Memory B cell (primary cell): Measurements from ENCODE around the gene MRPL4.
"Not testable (repeated sequence)": the region's sequence is repeated elsewhere in the genome, so short reads cannot be mapped to it uniquely, and the experiment has no call there.

Source experiments
- ATAC-seq: fragments of 150-1000 bp; cut with Tn5 transposase; 2 replicates; pipeline ENCODE4 v1.10.0; 2021; ENCODE audit warnings: low read depth, mild to moderate bottlenecking, moderate library complexity
- DNase-seq, 2 donors: peaks; one replicate each; pipeline ENCODE4 v3.0.0; 2022; ENCODE audit warnings: low spot score in 2 of 2
- H3K27ac Mint-ChIP-seq: one replicate; pipeline ENCODE4 v1.8.0; 2022; ENCODE audit warnings: mild to moderate bottlenecking, moderate library complexity, mixed read lengths
- H3K27me3 Mint-ChIP-seq: one replicate; pipeline ENCODE4 v1.8.0; 2022; ENCODE audit warnings: mixed read lengths
- H3K36me3 Mint-ChIP-seq: one replicate; pipeline ENCODE4 v1.8.0; 2022; ENCODE audit warnings: mild to moderate bottlenecking, mixed read lengths
- H3K4me1 Mint-ChIP-seq: one replicate; pipeline ENCODE4 v1.8.0; 2022; ENCODE audit warnings: mixed read lengths
- H3K4me3 Mint-ChIP-seq: one replicate; pipeline ENCODE4 v1.8.0; 2022; ENCODE audit warnings: mild to moderate bottlenecking, moderate library complexity, mixed read lengths
- H3K9me3 Mint-ChIP-seq: one replicate; pipeline ENCODE4 v1.8.0; 2022; ENCODE audit warnings: mixed read lengths

MRPL4 gene

GRCh38 chr19:10238172-10238783 lies 13.7 kb upstream of the MRPL4 start:
- no peak for ATAC-seq
- peaks cover 17% of the 10 kb centered on the region for H3K4me1 Mint-ChIP-seq
- DNase-seq: no peak
- no peaks in the 10 kb centered on the region for H3K36me3 Mint-ChIP-seq
- peak overlapping the region; percentile 38 for H3K27ac Mint-ChIP-seq
- no peaks in the 10 kb centered on the region for H3K27me3 Mint-ChIP-seq
- no peaks in the 10 kb centered on the region for H3K9me3 Mint-ChIP-seq
- H3K4me3 Mint-ChIP-seq: no peak overlapping the region

- H3K4me1 Mint-ChIP-seq: peaks cover 18% of the 10 kb centered on the region
- not testable (repeated sequence) for ATAC-seq, DNase-seq, H3K9me3 Mint-ChIP-seq, H3K27ac Mint-ChIP-seq, H3K36me3 Mint-ChIP-seq, H3K4me3 Mint-ChIP-seq, H3K27me3 Mint-ChIP-seq
Observed at GRCh38 chr19:10241826-10242449, 10.1 kb upstream of the MRPL4 start.

GRCh38 chr19:10243606-10244005 lies 8.4 kb upstream of the MRPL4 start:
- DNase-seq (no peak), ATAC-seq (no peak)
- no peaks in the 10 kb centered on the region for H3K27me3 Mint-ChIP-seq
- H3K36me3 Mint-ChIP-seq: no peaks in the 10 kb centered on the region
- H3K4me1 Mint-ChIP-seq: peaks cover 21% of the 10 kb centered on the region
- no peaks in the 10 kb centered on the region for H3K9me3 Mint-ChIP-seq
- H3K27ac Mint-ChIP-seq: no peak overlapping the region
- H3K4me3 Mint-ChIP-seq: no peak overlapping the region

GRCh38 chr19:10245189-10245939 lies 6.7 kb upstream of the MRPL4 start:
- Mint-ChIP-seq H3K27ac (no peak overlapping the region), H3K4me1 (peaks cover 15% of the 10 kb centered on the region), H3K36me3 (no peaks in the 10 kb centered on the region), H3K27me3 (no peaks in the 10 kb centered on the region), H3K9me3 (no peaks in the 10 kb centered on the region), H3K4me3 (no peak overlapping the region)
- no peak for DNase-seq
- peak; percentile 78 for ATAC-seq

DNA sequence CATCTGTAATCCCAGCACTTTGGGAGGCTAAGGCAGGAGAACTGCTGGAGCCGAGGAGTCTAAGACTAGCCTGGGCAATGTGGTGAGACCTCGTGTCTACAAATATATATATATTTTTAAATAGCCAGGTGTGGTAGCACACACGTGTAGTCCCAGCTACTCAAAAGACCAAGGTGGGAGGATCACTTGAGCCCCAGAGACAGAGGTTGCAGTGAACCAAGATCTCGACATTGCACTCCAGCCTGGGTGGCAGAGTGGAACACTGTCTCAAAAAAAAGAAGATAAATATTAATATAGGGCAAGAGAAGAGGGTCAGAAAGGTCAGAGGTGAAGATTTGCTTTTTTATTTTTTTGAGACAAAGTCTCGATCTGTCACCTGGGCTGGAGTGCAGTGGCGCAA lies 5.5 kb upstream of the MRPL4 start:
- DNase-seq (no peak), ATAC-seq (no peak)
- no peaks in the 10 kb centered on the region for H3K9me3 Mint-ChIP-seq
- H3K4me1 Mint-ChIP-seq: peaks cover 17% of the 10 kb centered on the region
- no peak overlapping the region for H3K27ac Mint-ChIP-seq
- no peak overlapping the region for H3K4me3 Mint-ChIP-seq
- H3K27me3 Mint-ChIP-seq: no peaks in the 10 kb centered on the region
- H3K36me3 Mint-ChIP-seq: no peaks in the 10 kb centered on the region

DNA sequence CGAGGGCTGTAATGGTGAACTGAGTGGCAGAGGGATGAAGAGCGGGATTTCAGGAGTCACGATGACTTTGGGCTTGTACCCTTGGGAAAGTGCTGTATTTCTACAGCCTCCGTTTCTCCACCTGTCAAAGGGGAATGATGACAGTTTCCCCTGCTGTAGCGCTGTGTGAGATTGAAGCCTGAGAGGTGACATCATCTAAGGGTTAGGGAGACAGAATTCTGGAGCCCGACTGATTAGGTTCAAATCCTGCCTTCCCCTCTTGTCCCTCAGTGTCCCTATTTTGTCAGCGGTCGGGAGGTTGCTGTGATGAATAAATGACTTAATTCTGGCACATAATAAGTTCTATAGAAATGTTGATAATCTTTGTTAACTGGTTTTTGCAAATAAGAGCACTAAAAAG lies 693 bp downstream of the MRPL4 start:
- peak overlapping the region; percentile 95 for H3K27ac Mint-ChIP-seq
- peaks cover 16% of the 10 kb centered on the region for H3K4me1 Mint-ChIP-seq
- peaks cover 22% of the 10 kb centered on the region for H3K36me3 Mint-ChIP-seq
- H3K27me3 Mint-ChIP-seq: no peaks in the 10 kb centered on the region
- no peak for DNase-seq
- H3K4me3 Mint-ChIP-seq: peak overlapping the region; percentile 100
- H3K9me3 Mint-ChIP-seq: no peaks in the 10 kb centered on the region
- no peak for ATAC-seq

- Mint-ChIP-seq H3K9me3 (no peaks in the 10 kb centered on the region), H3K4me3 (no peak overlapping the region), H3K27me3 (no peaks in the 10 kb centered on the region), H3K4me1 (peaks cover 13% of the 10 kb centered on the region), H3K36me3 (peaks cover 26% of the 10 kb centered on the region), H3K27ac (no peak overlapping the region)
- ATAC-seq (no peak), DNase-seq (no peak)
Observed at GRCh38 chr19:10254244-10254643, 2.2 kb downstream of the MRPL4 start.

DNA sequence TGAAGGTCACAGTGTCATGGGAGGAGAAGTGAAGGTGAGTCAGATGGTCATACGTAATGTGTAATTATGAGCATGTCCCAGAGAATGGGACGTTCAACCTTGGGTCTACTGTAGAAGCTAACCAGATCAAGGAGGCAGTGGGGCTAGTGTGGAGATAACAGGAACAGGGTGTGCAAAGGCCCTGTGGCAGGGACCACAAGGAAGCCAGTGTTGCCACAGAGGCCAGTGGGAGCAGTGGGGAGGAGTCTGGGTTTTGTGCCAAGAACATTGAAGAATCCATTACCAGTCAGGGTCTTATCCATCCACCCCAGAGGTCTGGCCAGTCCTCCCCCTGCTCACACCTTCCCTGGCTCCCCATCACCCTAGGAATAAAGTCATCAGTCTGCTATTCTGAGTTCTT lies 3.3 kb downstream of the MRPL4 start:
- no peak for DNase-seq
- Mint-ChIP-seq H3K27ac (no peak overlapping the region), H3K36me3 (peaks cover 26% of the 10 kb centered on the region), H3K4me3 (no peak overlapping the region), H3K4me1 (peaks cover 11% of the 10 kb centered on the region), H3K27me3 (no peaks in the 10 kb centered on the region), H3K9me3 (no peaks in the 10 kb centered on the region)
- no peak for ATAC-seq

DNA sequence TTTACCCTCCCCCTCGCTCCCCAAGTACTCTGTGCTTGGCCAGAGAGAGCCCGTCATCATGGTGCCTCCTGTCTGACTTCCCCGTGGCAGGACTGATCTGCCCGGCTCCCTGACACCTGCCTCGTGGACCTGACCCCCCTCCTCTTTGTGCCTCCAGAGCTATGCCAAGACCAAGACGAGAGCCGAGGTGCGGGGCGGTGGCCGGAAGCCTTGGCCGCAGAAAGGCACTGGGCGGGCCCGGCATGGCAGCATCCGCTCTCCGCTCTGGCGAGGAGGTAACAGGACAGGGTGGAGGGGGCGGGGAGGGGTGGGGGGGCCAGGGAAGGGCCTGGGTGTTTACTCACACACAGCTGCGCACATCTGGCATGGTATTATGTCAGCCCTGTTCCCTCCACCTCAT lies 4.5 kb downstream of the MRPL4 start:
- peaks cover 8% of the 10 kb centered on the region for H3K4me1 Mint-ChIP-seq
- ATAC-seq: no peak
- H3K36me3 Mint-ChIP-seq: peaks cover 26% of the 10 kb centered on the region
- no peak overlapping the region for H3K27ac Mint-ChIP-seq
- no peak for DNase-seq
- no peaks in the 10 kb centered on the region for H3K9me3 Mint-ChIP-seq
- H3K4me3 Mint-ChIP-seq: no peak overlapping the region
- H3K27me3 Mint-ChIP-seq: no peaks in the 10 kb centered on the region

DNA sequence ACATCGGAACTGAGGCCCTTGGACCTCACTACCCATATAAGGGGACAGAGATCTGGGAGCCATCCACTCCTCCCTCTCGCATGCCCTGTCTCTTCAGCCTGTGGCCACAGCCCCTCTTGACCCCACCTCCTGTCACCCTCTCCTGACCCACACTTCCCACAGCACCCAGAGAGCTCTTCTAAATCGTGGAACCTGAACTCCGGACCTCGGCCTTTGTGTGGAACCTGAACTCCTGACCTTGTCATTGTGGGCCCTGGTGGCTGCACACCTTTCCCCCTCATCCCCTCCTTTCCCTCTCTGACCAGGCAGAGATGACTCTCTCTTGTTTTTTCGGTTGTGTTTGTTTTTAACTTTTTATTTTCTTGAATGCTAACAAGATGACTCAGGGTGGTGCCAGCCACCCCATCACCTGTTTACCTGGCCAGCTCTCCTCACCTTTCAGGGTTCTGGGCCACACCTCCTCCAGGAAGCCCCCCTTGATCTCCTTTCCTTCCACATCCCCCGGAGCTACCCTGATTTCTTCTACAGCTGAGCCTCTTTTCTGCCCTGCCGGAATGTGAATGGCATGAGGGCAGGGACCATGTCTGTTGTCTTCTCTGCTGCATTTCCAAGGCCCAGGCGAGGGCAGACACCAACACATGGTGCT lies 5.1 kb downstream of the MRPL4 start:
- H3K9me3 Mint-ChIP-seq: no peaks in the 10 kb centered on the region
- no peak overlapping the region for H3K27ac Mint-ChIP-seq
- peaks cover 26% of the 10 kb centered on the region for H3K36me3 Mint-ChIP-seq
- H3K4me1 Mint-ChIP-seq: peaks cover 8% of the 10 kb centered on the region
- no peak overlapping the region for H3K4me3 Mint-ChIP-seq
- H3K27me3 Mint-ChIP-seq: no peaks in the 10 kb centered on the region
- ATAC-seq: no peak
- no peak for DNase-seq

DNA sequence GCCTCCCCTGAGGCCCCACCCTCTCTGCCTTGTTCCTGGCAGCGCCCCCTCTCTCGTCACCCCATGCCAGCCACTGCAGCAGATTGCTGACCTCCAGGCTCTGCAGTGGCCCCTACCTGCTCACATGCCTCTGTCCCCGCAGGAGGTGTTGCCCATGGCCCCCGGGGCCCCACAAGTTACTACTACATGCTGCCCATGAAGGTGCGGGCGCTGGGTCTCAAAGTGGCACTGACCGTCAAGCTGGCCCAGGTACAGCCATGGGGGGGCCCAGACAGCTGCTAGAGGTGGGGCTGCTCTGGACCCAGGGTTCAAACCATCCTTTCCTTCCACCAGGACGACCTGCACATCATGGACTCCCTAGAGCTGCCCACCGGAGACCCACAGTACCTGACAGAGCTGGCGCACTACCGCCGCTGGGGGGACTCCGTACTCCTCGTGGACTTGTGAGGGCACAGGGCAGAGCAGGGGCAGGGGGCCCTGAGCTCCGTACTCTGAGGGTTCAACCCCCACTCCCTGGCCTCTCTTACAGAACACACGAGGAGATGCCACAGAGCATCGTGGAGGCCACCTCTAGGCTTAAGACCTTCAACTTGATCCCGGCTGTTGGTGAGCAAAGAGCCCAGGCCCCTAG lies 6.2 kb downstream of the MRPL4 start:
- Mint-ChIP-seq H3K27ac (no peak overlapping the region), H3K27me3 (no peaks in the 10 kb centered on the region), H3K4me3 (no peak overlapping the region), H3K36me3 (peaks cover 26% of the 10 kb centered on the region), H3K4me1 (peaks cover 8% of the 10 kb centered on the region), H3K9me3 (no peaks in the 10 kb centered on the region)
- ATAC-seq (no peak), DNase-seq (no peak)

GRCh38 chr19:10259162-10259905 lies 7.3 kb downstream of the MRPL4 start:
- ATAC-seq (peak; percentile 89), DNase-seq (peak; percentile 85 to 86)
- peaks cover 21% of the 10 kb centered on the region for H3K36me3 Mint-ChIP-seq
- peaks cover 1% of the 10 kb centered on the region for H3K4me1 Mint-ChIP-seq
- no peaks in the 10 kb centered on the region for H3K9me3 Mint-ChIP-seq
- H3K27me3 Mint-ChIP-seq: no peaks in the 10 kb centered on the region
- no peak overlapping the region for H3K4me3 Mint-ChIP-seq
- no peak overlapping the region for H3K27ac Mint-ChIP-seq

- H3K4me3 Mint-ChIP-seq: no peak overlapping the region
- ATAC-seq (no peak), DNase-seq (no peak)
- H3K4me1 Mint-ChIP-seq: no peaks in the 10 kb centered on the region
- H3K9me3 Mint-ChIP-seq: no peaks in the 10 kb centered on the region
- peaks cover 18% of the 10 kb centered on the region for H3K36me3 Mint-ChIP-seq
- H3K27me3 Mint-ChIP-seq: no peaks in the 10 kb centered on the region
- no peak overlapping the region for H3K27ac Mint-ChIP-seq
Observed at GRCh38 chr19:10260141-10260584, 8.1 kb downstream of the MRPL4 start.
